ENCODE measurements around the gene TMEM266.

- TF ChIP-seq ZNF384 (IDR thresholded peaks at IDR 0.05), result no peak
- TF ChIP-seq NFRKB (IDR thresholded peaks at IDR 0.05), result no peak
- no peak for TF ChIP-seq BHLHE40 (IDR thresholded peaks at IDR 0.05; ENCODE audit: borderline replicate concordance)
- TF ChIP-seq FOXK2 (IDR thresholded peaks at IDR 0.05), result no peak
- TF ChIP-seq TARDBP (IDR thresholded peaks at IDR 0.05), result no peak
- no peak for TF ChIP-seq ARNT (IDR thresholded peaks at IDR 0.05)
- TF ChIP-seq CTBP1 (IDR thresholded peaks at IDR 0.05; ENCODE audit: borderline replicate concordance), result no peak
- TF ChIP-seq FOXM1 (IDR thresholded peaks at IDR 0.05; ENCODE audit: borderline replicate concordance), result no peak
- TF ChIP-seq SP1 (IDR thresholded peaks at IDR 0.05), result no peak
Observed at GRCh38 chr15:76146812-76147211, 87.0 kb downstream of the TMEM266 start.
